Astrocyte (in vitro differentiated cells and primary cell): ENCODE results near the gene BUB1B. TPM values are rescaled to one million over a fixed set of nuclear protein-coding genes. Genes with fewer than 3 reads are reported as not detected.

ENCODE experiments used
- DNase-seq: peaks from one replicate; pipeline ENCODE4 v3.0.0-alpha.2; 2010; ENCODE audit warnings: low read depth
- FAIRE-seq: peaks from 2 replicates; lab custom pipeline; 2011; peaks lifted over from hg19 to GRCh38; lab: Jason Lieb, UNC
- H2AFZ ChIP-seq: 2 replicates; pipeline ENCODE4 v1.6.0; 2012; ENCODE audit warnings: low read depth, low read length, inconsistent platforms
- H3K27ac ChIP-seq: 2 replicates; pipeline ENCODE4 v1.5.1; 2011; ENCODE audit warnings: low read depth, low read length, inconsistent platforms
- H3K27me3 ChIP-seq: 2 replicates; pipeline ENCODE4 v1.6.0; 2011; ENCODE audit warnings: low read length, inconsistent platforms; ENCODE audit not compliant: insufficient read depth
- H3K36me3 ChIP-seq: 2 replicates; pipeline ENCODE4 v1.5.1; 2011; ENCODE audit warnings: low read length, inconsistent platforms; ENCODE audit not compliant: insufficient read depth
- H3K4me1 ChIP-seq: 2 replicates; pipeline ENCODE4 v1.5.1; 2011; ENCODE audit warnings: low read length, inconsistent platforms; ENCODE audit not compliant: insufficient read depth
- H3K4me2 ChIP-seq: 2 replicates; pipeline ENCODE4 v1.6.0; 2012; ENCODE audit warnings: low read length, inconsistent platforms
- H3K4me3 ChIP-seq: 2 replicates; pipeline ENCODE4 v1.5.1; 2011; ENCODE audit warnings: low read depth, mild to moderate bottlenecking, low read length, inconsistent platforms; ENCODE audit not compliant: insufficient read depth
- H3K79me2 ChIP-seq: 2 replicates; pipeline ENCODE4 v1.6.0; 2012; ENCODE audit warnings: mild to moderate bottlenecking, low read length, inconsistent platforms; ENCODE audit not compliant: insufficient read depth
- H3K9ac ChIP-seq: 2 replicates; pipeline ENCODE4 v1.6.0; 2012; ENCODE audit warnings: mild to moderate bottlenecking, low read length, inconsistent platforms
- H3K9me3 ChIP-seq: 2 replicates; pipeline ENCODE4 v1.5.1; 2012; ENCODE audit warnings: low read depth, mild to moderate bottlenecking, low read length, inconsistent platforms; ENCODE audit not compliant: insufficient read depth
- H4K20me1 ChIP-seq: 2 replicates; pipeline ENCODE4 v1.6.0; 2012; ENCODE audit warnings: low read length, inconsistent platforms; ENCODE audit not compliant: insufficient read depth
- H3K27ac Mint-ChIP-seq: one replicate; pipeline ENCODE4 v1.8.0; 2021; ENCODE audit warnings: mild to moderate bottlenecking, mixed read lengths; ENCODE audit not compliant: unreplicated experiment
- H3K27me3 Mint-ChIP-seq: one replicate; pipeline ENCODE4 v1.8.0; 2021; ENCODE audit warnings: low read depth, mixed read lengths; ENCODE audit not compliant: unreplicated experiment
- H3K36me3 Mint-ChIP-seq: one replicate; pipeline ENCODE4 v1.8.0; 2021; ENCODE audit warnings: low read depth, mixed read lengths; ENCODE audit not compliant: unreplicated experiment
- H3K4me1 Mint-ChIP-seq: one replicate; pipeline ENCODE4 v1.8.0; 2021; ENCODE audit warnings: low read depth, mixed read lengths; ENCODE audit not compliant: unreplicated experiment
- H3K4me3 Mint-ChIP-seq: one replicate; pipeline ENCODE4 v1.8.0; 2021; ENCODE audit warnings: mild to moderate bottlenecking, moderate library complexity, mixed read lengths; ENCODE audit not compliant: unreplicated experiment
- H3K9me3 Mint-ChIP-seq: one replicate; pipeline ENCODE4 v1.8.0; 2021; ENCODE audit warnings: mild to moderate bottlenecking, mixed read lengths; ENCODE audit not compliant: unreplicated experiment
- EZH2 ChIP-seq: IDR thresholded peaks from 2 replicates; pipeline ENCODE4 v1.6.1; 2012; ENCODE audit warnings: mild to moderate bottlenecking, low read length, inconsistent platforms; ENCODE audit not compliant: insufficient read depth
- total RNA-seq: library from RNA; stranded (reverse); gene quantifications from 2 replicates; pipeline ENCODE4 v1.2.1, GENCODE V29; 2021
- TF ChIP-seq, protein P1 (sequence below): IDR thresholded peaks from 2 replicates; pipeline ENCODE4 v1.5.1; 2011; ENCODE audit warnings: low read depth, mild to moderate bottlenecking, inconsistent platforms, low read length, moderate library complexity; ENCODE audit not compliant: insufficient read depth

The BUB1B gene
- total RNA-seq, 1 donor from 2014 or later, result 5.2 TPM

DNA sequence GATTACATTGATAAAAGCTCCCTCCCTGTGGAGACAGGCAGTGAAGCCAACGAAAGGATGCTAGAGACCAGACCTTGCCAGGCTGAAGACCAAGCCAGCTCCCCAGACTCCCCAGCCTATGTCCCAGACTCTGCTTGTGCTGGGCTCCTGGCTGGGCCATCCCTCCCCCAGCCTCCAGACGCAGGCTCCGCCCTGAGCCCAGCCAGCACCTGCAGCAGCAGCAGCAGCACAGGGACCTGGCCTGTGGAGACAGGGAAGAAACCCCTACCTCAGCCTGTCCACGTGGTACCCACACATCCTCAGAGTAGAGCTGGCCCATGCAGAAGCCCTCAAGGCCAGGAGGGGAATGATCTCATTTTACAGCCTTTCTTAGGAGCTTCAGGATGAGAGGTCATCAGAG is 108.7 kb downstream of the BUB1B start:
- peaks cover 8% of the 10 kb centered on the region for H3K4me1 Mint-ChIP-seq
- peaks cover 17% of the 10 kb centered on the region for H3K4me1 ChIP-seq
- H2AFZ ChIP-seq, result no peak overlapping the region
- no peaks in the 10 kb centered on the region for H3K79me2 ChIP-seq
- no peak for DNase-seq
- no peak overlapping the region for H3K4me3 ChIP-seq
- no peaks in the 10 kb centered on the region for H3K9me3 Mint-ChIP-seq
- H3K27me3 Mint-ChIP-seq, result peaks cover 32% of the 10 kb centered on the region
- H3K27me3 ChIP-seq, result no peaks in the 10 kb centered on the region
- H3K27ac ChIP-seq, result no peak overlapping the region
- no peaks in the 10 kb centered on the region for H4K20me1 ChIP-seq
- H3K27ac Mint-ChIP-seq, result no peak overlapping the region
- H3K36me3 ChIP-seq, result no peaks in the 10 kb centered on the region
- TF ChIP-seq EZH2, result no peak
- TF ChIP-seq, protein P1, sequence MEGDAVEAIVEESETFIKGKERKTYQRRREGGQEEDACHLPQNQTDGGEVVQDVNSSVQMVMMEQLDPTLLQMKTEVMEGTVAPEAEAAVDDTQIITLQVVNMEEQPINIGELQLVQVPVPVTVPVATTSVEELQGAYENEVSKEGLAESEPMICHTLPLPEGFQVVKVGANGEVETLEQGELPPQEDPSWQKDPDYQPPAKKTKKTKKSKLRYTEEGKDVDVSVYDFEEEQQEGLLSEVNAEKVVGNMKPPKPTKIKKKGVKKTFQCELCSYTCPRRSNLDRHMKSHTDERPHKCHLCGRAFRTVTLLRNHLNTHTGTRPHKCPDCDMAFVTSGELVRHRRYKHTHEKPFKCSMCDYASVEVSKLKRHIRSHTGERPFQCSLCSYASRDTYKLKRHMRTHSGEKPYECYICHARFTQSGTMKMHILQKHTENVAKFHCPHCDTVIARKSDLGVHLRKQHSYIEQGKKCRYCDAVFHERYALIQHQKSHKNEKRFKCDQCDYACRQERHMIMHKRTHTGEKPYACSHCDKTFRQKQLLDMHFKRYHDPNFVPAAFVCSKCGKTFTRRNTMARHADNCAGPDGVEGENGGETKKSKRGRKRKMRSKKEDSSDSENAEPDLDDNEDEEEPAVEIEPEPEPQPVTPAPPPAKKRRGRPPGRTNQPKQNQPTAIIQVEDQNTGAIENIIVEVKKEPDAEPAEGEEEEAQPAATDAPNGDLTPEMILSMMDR, result no peak
- H3K36me3 Mint-ChIP-seq, result no peaks in the 10 kb centered on the region
- FAIRE-seq, result no peak
- no peak overlapping the region for H3K4me2 ChIP-seq
- H3K9ac ChIP-seq, result no peak overlapping the region
- no peaks in the 10 kb centered on the region for H3K9me3 ChIP-seq
- no peak overlapping the region for H3K4me3 Mint-ChIP-seq

- Histone ChIP-seq H3K9ac (no peak overlapping the region), H3K27me3 (no peaks in the 10 kb centered on the region), H3K36me3 (no peaks in the 10 kb centered on the region), H2AFZ (no peak overlapping the region), H3K27ac (no peak overlapping the region), H3K79me2 (no peaks in the 10 kb centered on the region), H3K9me3 (no peaks in the 10 kb centered on the region), H3K4me3 (no peak overlapping the region), H3K4me2 (no peak overlapping the region), H4K20me1 (no peaks in the 10 kb centered on the region), H3K4me1 (peaks cover 17% of the 10 kb centered on the region)
- TF ChIP-seq, protein P1, result no peak
- no peak for TF ChIP-seq EZH2
- H3K4me3 Mint-ChIP-seq, result no peak overlapping the region
- peaks cover 8% of the 10 kb centered on the region for H3K4me1 Mint-ChIP-seq
- no peaks in the 10 kb centered on the region for H3K9me3 Mint-ChIP-seq
- peaks cover 33% of the 10 kb centered on the region for H3K27me3 Mint-ChIP-seq
- H3K36me3 Mint-ChIP-seq, result no peaks in the 10 kb centered on the region
- FAIRE-seq, result no peak
- H3K27ac Mint-ChIP-seq, result no peak overlapping the region
- DNase-seq, result no peak
These were observed 109.6 kb downstream of the BUB1B start for GRCh38 chr15:40270246-40270995.

Other genes starting within 250 kb of the BUB1B start
- 33.5 and 35.4 TPM in 2 replicates for gene GPR176, start 240.8 kb upstream of the BUB1B start, total RNA-seq
- gene EIF2AK4, start 227.0 kb upstream of the BUB1B start, total RNA-seq, result 80.3 and 91.1 TPM in 2 replicates
- gene SRP14, start 121.9 kb upstream of the BUB1B start, total RNA-seq, result 279 and 320 TPM in 2 replicates
- 31.0 and 31.8 TPM in 2 replicates for gene BMF, start 52.2 kb upstream of the BUB1B start, total RNA-seq
- gene PAK6, start 78.0 kb downstream of the BUB1B start, total RNA-seq, result 0.38 and 1.1 TPM in 2 replicates
- not detected in 2 replicates for gene ANKRD63, start 122.0 kb downstream of the BUB1B start, total RNA-seq
- 1.7 and 3.7 TPM in 2 replicates for gene PLCB2, start 146.9 kb downstream of the BUB1B start, total RNA-seq
- 39.2 and 41.2 TPM in 2 replicates for gene INAFM2, start 162.6 kb downstream of the BUB1B start, total RNA-seq
- gene CCDC9B, start 179.9 kb downstream of the BUB1B start, total RNA-seq, result 9.8 and 10.1 TPM in 2 replicates
- gene PHGR1, start 190.0 kb downstream of the BUB1B start, total RNA-seq, result not detected in 2 replicates
- gene DISP2, start 197.2 kb downstream of the BUB1B start, total RNA-seq, result 1.5 and 3.7 TPM in 2 replicates
- 32.9 and 37.8 TPM in 2 replicates for gene KNSTRN, start 221.7 kb downstream of the BUB1B start, total RNA-seq
- 53.6 and 55.1 TPM in 2 replicates for gene IVD, start 244.7 kb downstream of the BUB1B start, total RNA-seq